GM19455 (cell line): ENCODE results near the gene SLC22A24.
"Not testable (repeated sequence)": the region's sequence is repeated elsewhere in the genome, so short reads cannot be mapped to it uniquely, and the experiment has no call there.

ENCODE experiments used
- ATAC-seq: cut with Tn5 transposase; IDR thresholded peaks from one replicate; pipeline ENCODE4 v1.9.1; 2021; ENCODE audit not compliant: unreplicated experiment

Gene SLC22A24

GRCh38 chr11:63144121-63144520 lies at the start of gene SLC22A24:
Gene SLC22A24, minus strand, starts transcription at chr11:63144221. Its CDS starts 442 bp downstream, at chr11:63143779.
- ATAC-seq: no peak

- ATAC-seq: no peak
Measured at GRCh38 chr11:63180536-63180935, 36.5 kb upstream of the SLC22A24 start.

DNA sequence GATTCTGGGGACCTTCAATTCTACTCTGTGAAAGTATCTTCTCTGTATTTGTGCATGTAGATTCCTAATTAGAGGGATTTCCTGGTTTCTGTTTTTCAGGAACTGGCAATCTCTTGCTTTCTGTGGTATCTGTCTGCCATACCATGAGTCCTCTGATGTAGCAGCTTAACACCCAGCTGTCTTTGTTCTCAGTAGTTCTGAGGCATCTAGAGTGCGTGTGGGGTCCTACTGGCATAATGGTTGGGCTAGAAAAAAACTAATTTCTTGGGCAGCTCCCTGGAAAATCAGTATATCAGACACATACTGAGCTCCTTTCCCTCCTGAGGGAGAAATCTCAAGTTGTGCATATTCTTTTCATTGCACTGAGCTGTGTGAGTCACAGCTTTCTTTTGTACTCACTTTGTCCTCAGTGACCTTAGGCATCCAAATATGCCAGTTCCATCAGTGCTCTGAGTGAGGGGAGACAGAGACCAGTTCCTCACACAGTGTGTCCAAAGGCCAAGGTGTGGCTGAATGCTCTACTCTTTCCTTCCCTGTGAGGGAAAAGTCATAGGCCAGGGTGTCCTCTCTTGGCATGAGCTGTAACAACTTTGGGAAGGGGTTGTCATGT lies 35.5 kb upstream of the SLC22A24 start:
- no peak for ATAC-seq

- ATAC-seq: no peak
Measured at GRCh38 chr11:63177872-63178271, 33.9 kb upstream of the SLC22A24 start.

GRCh38 chr11:63165706-63166310 lies 21.8 kb upstream of the SLC22A24 start:
- no peak for ATAC-seq

- ATAC-seq: no peak
Measured at GRCh38 chr11:63155794-63156193, 11.8 kb upstream of the SLC22A24 start.

DNA sequence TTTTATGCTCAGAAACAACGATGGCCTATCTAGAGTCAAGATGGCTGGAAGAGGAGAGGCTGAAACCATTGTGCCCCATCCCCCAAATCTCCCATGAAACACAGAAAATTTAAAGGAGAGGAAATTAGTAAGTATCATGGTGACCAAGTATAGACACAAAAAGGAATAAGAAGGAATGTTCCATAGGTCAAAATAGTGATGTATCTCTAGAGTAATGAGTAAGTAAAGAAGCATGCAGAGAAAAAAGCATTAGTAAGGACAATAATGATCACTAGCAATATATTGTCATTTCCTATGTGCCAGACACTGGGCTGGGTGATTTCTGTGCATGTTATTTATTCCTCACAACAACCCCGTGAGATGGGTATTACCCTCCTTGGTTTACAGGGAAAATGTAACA lies 2.6 kb upstream of the SLC22A24 start:
- ATAC-seq: no peak

DNA sequence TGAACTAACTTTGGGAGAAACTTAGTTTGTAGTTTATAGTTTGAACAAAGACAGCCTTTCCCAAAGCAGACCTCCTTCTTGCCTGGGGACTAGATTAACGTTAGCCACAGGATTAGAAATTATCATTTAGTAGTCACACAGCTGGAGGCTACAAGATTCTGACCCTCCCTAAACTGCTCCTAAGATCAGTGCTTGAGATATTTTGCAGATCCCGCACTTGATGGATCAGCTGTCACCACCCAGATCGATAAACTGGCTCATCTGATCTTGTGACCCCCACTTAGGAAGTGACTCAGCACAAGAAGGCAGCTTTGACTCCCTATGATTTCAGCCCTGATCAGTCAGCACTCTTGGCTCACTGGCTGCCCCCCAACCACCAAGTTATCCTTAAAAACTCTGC lies 1.6 kb downstream of the SLC22A24 start:
- ATAC-seq: no peak

DNA sequence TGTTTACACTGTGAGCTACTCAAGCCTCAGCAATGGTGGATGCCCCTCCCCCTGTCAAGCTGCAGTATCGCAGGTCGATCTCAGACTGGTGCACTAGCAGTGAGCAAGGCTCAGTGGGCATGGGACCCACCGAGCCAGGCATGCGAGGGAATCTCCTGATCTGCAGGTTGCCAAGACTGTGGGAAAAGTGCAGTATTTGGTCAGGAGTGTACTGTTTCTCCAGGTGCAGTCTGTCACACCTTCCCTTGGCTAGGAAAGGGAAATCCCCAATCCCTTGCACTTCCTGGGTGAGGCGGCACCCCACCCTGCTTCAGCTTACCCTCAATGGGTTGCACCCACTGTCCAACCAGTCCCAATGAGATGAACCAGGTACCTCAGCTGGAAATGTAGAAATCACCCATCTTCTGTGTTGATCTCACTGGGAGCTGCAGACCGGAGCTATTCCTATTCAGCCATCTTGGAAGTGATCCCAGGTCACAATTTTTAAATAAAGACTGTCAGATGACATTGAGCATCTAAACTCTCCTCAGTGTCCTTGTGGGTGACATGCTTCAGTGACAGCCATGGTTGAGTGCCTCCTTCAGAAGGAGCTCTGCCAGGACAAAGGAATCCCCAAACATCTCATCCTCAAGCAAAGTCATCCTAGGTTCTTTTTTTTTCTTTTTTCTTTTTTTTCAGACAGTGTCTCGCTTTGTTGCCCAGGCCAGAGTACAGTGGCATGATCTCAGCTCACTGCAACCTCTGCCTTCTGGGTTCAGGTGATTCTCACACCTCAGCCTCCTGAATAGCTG lies 10.8 kb downstream of the SLC22A24 start:
- no peak for ATAC-seq

DNA sequence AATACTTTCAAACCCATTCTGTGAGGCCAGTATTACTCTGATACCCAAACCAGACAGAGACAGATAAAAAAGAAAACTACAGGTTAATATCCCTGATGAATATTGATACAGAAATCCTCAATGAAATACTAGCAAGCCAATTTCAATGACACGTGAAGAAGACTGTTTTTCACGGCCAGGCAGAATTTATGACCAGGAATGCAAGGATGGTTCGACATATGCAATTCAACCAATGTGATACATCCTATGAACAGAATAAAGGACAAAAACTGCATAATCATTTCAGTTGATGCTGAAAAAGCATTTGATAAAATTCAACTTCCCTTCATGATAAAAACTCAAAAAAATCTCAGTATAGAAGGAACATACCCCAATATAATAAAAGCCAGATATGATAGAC lies 44.5 kb downstream of the SLC22A24 start:
- no peak for ATAC-seq

DNA sequence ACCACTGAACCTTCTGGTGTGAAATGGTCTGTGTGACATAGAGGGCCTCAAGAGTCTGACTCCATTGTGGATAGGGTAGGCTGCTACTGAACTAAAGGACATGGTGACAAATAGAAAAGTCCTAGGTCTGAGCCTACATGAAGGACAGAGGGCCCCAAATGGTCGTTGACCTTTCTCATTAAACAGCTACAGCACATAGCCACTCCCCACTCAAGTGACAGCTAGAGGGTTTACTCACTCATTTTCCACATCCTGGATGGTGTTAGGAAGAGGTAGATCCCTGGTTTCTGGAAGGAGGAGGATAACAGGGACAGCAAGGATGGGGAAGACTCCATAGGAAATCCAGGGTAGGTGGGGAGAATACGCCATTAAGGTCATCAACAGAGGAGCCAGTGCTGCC lies 63.3 kb downstream of the SLC22A24 start:
- no peak for ATAC-seq

GRCh38 chr11:63046203-63046602 lies 97.8 kb downstream of the SLC22A24 start:
- ATAC-seq: not testable (repeated sequence)

- no peak for ATAC-seq
Measured at GRCh38 chr11:63042596-63042995, 101.4 kb downstream of the SLC22A24 start.

GRCh38 chr11:63032457-63032856 lies 111.6 kb downstream of the SLC22A24 start:
- ATAC-seq: no peak
